DND-41 (cell line): Measurements from ENCODE around the gene GABRR3.

Source experiments
- CTCF ChIP-seq: IDR thresholded peaks from 2 replicates; pipeline ENCODE4 v1.5.1; 2012; ENCODE audit warnings: borderline replicate concordance, low read length, moderate library complexity, mild to moderate bottlenecking; ENCODE audit not compliant: poor library complexity, severe bottlenecking; ENCODE audit errors: extremely low read depth
- EZH2 ChIP-seq: IDR thresholded peaks from 3 replicates; pipeline ENCODE4 v1.6.1; 2012; ENCODE audit warnings: borderline replicate concordance, low read depth, mild to moderate bottlenecking, moderate library complexity, low read length, inconsistent platforms; ENCODE audit not compliant: severe bottlenecking

- TF ChIP-seq CTCF (no peak), EZH2 (no peak)
These were observed 22.5 kb upstream of the GABRR3 start for GRCh38 chr3:98057631-98058030.
